ENCODE data around the gene CTAG1B.

The CTAG1B gene

GRCh38 chrX:154658957-154659356 lies 39.9 kb upstream of the CTAG1B start:
- H2BK12ac ChIP-seq (ENCODE audit: low read length): no peak overlapping the region
- WGBS, 2 donors (ENCODE audit: extremely low coverage in 2 of 2, insufficient read length in 2 of 2, insufficient replicate concordance in 1 of 2): no CpG with 5 or more reads among the region's 11 CpGs
- H3K36me3 ChIP-seq (replicated peaks in 1 of 2; ENCODE audit: control insufficient read depth in 2 of 2, insufficient read depth in 2 of 2, low read length in 2 of 2): no peaks in the 10 kb centered on the region
- no peak overlapping the region for H3K14ac ChIP-seq (ENCODE audit: low read length)
- no peak overlapping the region for H3K23ac ChIP-seq (ENCODE audit: low read depth, low read length, poor library complexity)
- H2AFZ ChIP-seq (ENCODE audit: low read length): no peak overlapping the region
- no peak overlapping the region for H3K18ac ChIP-seq (ENCODE audit: low read length)
- H3K27me3 ChIP-seq (ENCODE audit: control insufficient read depth in 3 of 3, insufficient read depth in 3 of 3, low read depth in 1 of 3, low read length in 3 of 3): peaks cover 0 to 15% (median 0%) of the 10 kb centered on the region in 3 experiments
- no peak overlapping the region for H2BK120ac ChIP-seq (ENCODE audit: low read depth, low read length)
- DNase-seq (ENCODE audit: low spot score): no peak
- no peak overlapping the region for H2AK5ac ChIP-seq (ENCODE audit: low read depth, low read length)
- H4K91ac ChIP-seq (ENCODE audit: low read depth, low read length, poor library complexity): no peak overlapping the region
- no peak overlapping the region for H3K9ac ChIP-seq (ENCODE audit: low read depth, low read length, poor library complexity)
- no peak overlapping the region for H3K4me2 ChIP-seq (ENCODE audit: insufficient read depth, low read length, poor library complexity, severe bottlenecking)
- no peaks in the 10 kb centered on the region for H3K4me1 ChIP-seq (ENCODE audit: control insufficient read depth in 2 of 2, insufficient read depth in 1 of 2, low read depth in 1 of 2, low read length in 2 of 2)
- H3K79me1 ChIP-seq (ENCODE audit: low read depth, low read length): no peaks in the 10 kb centered on the region
- H2BK15ac ChIP-seq (ENCODE audit: low read length): no peak overlapping the region
- H3K27ac ChIP-seq (replicated peaks; ENCODE audit: low read length): no peak overlapping the region
- H4K8ac ChIP-seq (ENCODE audit: low read depth, low read length): no peak overlapping the region
- H3K4ac ChIP-seq (ENCODE audit: low read length): no peak overlapping the region
- no peak overlapping the region for H3K4me3 ChIP-seq (ENCODE audit: low read length in 2 of 2)
- no peak overlapping the region for H2BK5ac ChIP-seq (ENCODE audit: low read length)
- peaks cover 0 to 4% of the 10 kb centered on the region in 2 donors for H3K9me3 ChIP-seq (replicated peaks in 1 of 2; ENCODE audit: control insufficient read depth in 2 of 2, insufficient read depth in 1 of 2, low read depth in 1 of 2, low read length in 2 of 2)

- Histone ChIP-seq H3K4me2 (ENCODE audit: insufficient read depth, low read length, poor library complexity, severe bottlenecking) (no peak overlapping the region), H2AK5ac (ENCODE audit: low read depth, low read length) (no peak overlapping the region), H2BK5ac (ENCODE audit: low read length) (no peak overlapping the region), H3K36me3 (replicated peaks in 1 of 2; ENCODE audit: control insufficient read depth in 2 of 2, insufficient read depth in 2 of 2, low read length in 2 of 2) (no peaks in the 10 kb centered on the region), H4K8ac (ENCODE audit: low read depth, low read length) (no peak overlapping the region), H2AFZ (ENCODE audit: low read length) (no peak overlapping the region), H2BK15ac (ENCODE audit: low read length) (no peak overlapping the region), H3K18ac (ENCODE audit: low read length) (no peak overlapping the region), H4K91ac (ENCODE audit: low read depth, low read length, poor library complexity) (no peak overlapping the region), H3K27me3 (ENCODE audit: control insufficient read depth in 3 of 3, insufficient read depth in 3 of 3, low read depth in 1 of 3, low read length in 3 of 3) (peaks cover 0 to 15% (median 0%) of the 10 kb centered on the region in 3 experiments), H3K79me1 (ENCODE audit: low read depth, low read length) (no peaks in the 10 kb centered on the region), H3K4ac (ENCODE audit: low read length) (no peak overlapping the region), H3K4me3 (ENCODE audit: low read length in 2 of 2) (no peak overlapping the region), H3K9ac (ENCODE audit: low read depth, low read length, poor library complexity) (no peak overlapping the region), H3K27ac (replicated peaks; ENCODE audit: low read length) (no peak overlapping the region), H2BK120ac (ENCODE audit: low read depth, low read length) (no peak overlapping the region), H3K9me3 (replicated peaks in 1 of 2; ENCODE audit: control insufficient read depth in 2 of 2, insufficient read depth in 1 of 2, low read depth in 1 of 2, low read length in 2 of 2) (peaks cover 0 to 4% of the 10 kb centered on the region in 2 donors), H3K23ac (ENCODE audit: low read depth, low read length, poor library complexity) (no peak overlapping the region), H3K14ac (ENCODE audit: low read length) (no peak overlapping the region), H2BK12ac (ENCODE audit: low read length) (no peak overlapping the region), H3K4me1 (ENCODE audit: control insufficient read depth in 2 of 2, insufficient read depth in 1 of 2, low read depth in 1 of 2, low read length in 2 of 2) (no peaks in the 10 kb centered on the region)
- no peak for DNase-seq (ENCODE audit: low spot score)
- whole genome bisulfite sequencing, 2 donors (ENCODE audit: extremely low coverage in 2 of 2, insufficient read length in 2 of 2, insufficient replicate concordance in 1 of 2): no CpG with 5 or more reads among the region's 12 CpGs
These were observed 39.1 kb upstream of the CTAG1B start for GRCh38 chrX:154658187-154658586.

GRCh38 chrX:154657226-154657805 lies 38.2 kb upstream of the CTAG1B start:
- H3K4me2 ChIP-seq (ENCODE audit: insufficient read depth, low read length, poor library complexity, severe bottlenecking): no peak overlapping the region
- no peak overlapping the region for H3K14ac ChIP-seq (ENCODE audit: low read length)
- H3K27me3 ChIP-seq (ENCODE audit: control insufficient read depth in 3 of 3, insufficient read depth in 3 of 3, low read depth in 1 of 3, low read length in 3 of 3): peaks cover 0 to 15% (median 0%) of the 10 kb centered on the region in 3 experiments
- DNase-seq (ENCODE audit: low spot score): no peak
- H4K91ac ChIP-seq (ENCODE audit: low read depth, low read length, poor library complexity): no peak overlapping the region
- H3K18ac ChIP-seq (ENCODE audit: low read length): no peak overlapping the region
- no peaks in the 10 kb centered on the region for H3K79me1 ChIP-seq (ENCODE audit: low read depth, low read length)
- no peak overlapping the region for H2BK5ac ChIP-seq (ENCODE audit: low read length)
- H3K36me3 ChIP-seq (replicated peaks in 1 of 2; ENCODE audit: control insufficient read depth in 2 of 2, insufficient read depth in 2 of 2, low read length in 2 of 2): no peaks in the 10 kb centered on the region
- no peak overlapping the region for H2AK5ac ChIP-seq (ENCODE audit: low read depth, low read length)
- no peaks in the 10 kb centered on the region for H3K9me3 ChIP-seq (replicated peaks in 1 of 2; ENCODE audit: control insufficient read depth in 2 of 2, insufficient read depth in 1 of 2, low read depth in 1 of 2, low read length in 2 of 2)
- no peak overlapping the region for H2BK15ac ChIP-seq (ENCODE audit: low read length)
- no peak overlapping the region for H2AFZ ChIP-seq (ENCODE audit: low read length)
- no peak overlapping the region for H2BK12ac ChIP-seq (ENCODE audit: low read length)
- H3K4me1 ChIP-seq (ENCODE audit: control insufficient read depth in 2 of 2, insufficient read depth in 1 of 2, low read depth in 1 of 2, low read length in 2 of 2): no peaks in the 10 kb centered on the region
- no peak overlapping the region for H2BK120ac ChIP-seq (ENCODE audit: low read depth, low read length)
- no peak overlapping the region for H3K9ac ChIP-seq (ENCODE audit: low read depth, low read length, poor library complexity)
- H3K4ac ChIP-seq (ENCODE audit: low read length): no peak overlapping the region
- H4K8ac ChIP-seq (ENCODE audit: low read depth, low read length): no peak overlapping the region
- H3K23ac ChIP-seq (ENCODE audit: low read depth, low read length, poor library complexity): no peak overlapping the region
- no peak overlapping the region for H3K4me3 ChIP-seq (ENCODE audit: low read length in 2 of 2)
- H3K27ac ChIP-seq (replicated peaks; ENCODE audit: low read length): no peak overlapping the region
- WGBS, 2 donors (ENCODE audit: extremely low coverage in 2 of 2, insufficient read length in 2 of 2, insufficient replicate concordance in 1 of 2): no CpG with 5 or more reads among the region's 15 CpGs

GRCh38 chrX:154655786-154656185 lies 36.7 kb upstream of the CTAG1B start:
- no peak overlapping the region for H3K4me2 ChIP-seq (ENCODE audit: insufficient read depth, low read length, poor library complexity, severe bottlenecking)
- no peak overlapping the region for H2BK120ac ChIP-seq (ENCODE audit: low read depth, low read length)
- H3K9me3 ChIP-seq (replicated peaks in 1 of 2; ENCODE audit: control insufficient read depth in 2 of 2, insufficient read depth in 1 of 2, low read depth in 1 of 2, low read length in 2 of 2): no peaks in the 10 kb centered on the region
- H3K14ac ChIP-seq (ENCODE audit: low read length): no peak overlapping the region
- no peak overlapping the region for H2BK5ac ChIP-seq (ENCODE audit: low read length)
- H3K4ac ChIP-seq (ENCODE audit: low read length): no peak overlapping the region
- no peak overlapping the region for H4K8ac ChIP-seq (ENCODE audit: low read depth, low read length)
- H3K4me1 ChIP-seq (ENCODE audit: control insufficient read depth in 2 of 2, insufficient read depth in 1 of 2, low read depth in 1 of 2, low read length in 2 of 2): no peaks in the 10 kb centered on the region
- no peak overlapping the region for H4K91ac ChIP-seq (ENCODE audit: low read depth, low read length, poor library complexity)
- no peak overlapping the region for H2AFZ ChIP-seq (ENCODE audit: low read length)
- H3K36me3 ChIP-seq (replicated peaks in 1 of 2; ENCODE audit: control insufficient read depth in 2 of 2, insufficient read depth in 2 of 2, low read length in 2 of 2): no peaks in the 10 kb centered on the region
- no peak overlapping the region for H2BK15ac ChIP-seq (ENCODE audit: low read length)
- no CpG with 5 or more reads among the region's 11 CpGs for WGBS, 2 donors (ENCODE audit: extremely low coverage in 2 of 2, insufficient read length in 2 of 2, insufficient replicate concordance in 1 of 2)
- H3K27ac ChIP-seq (replicated peaks; ENCODE audit: low read length): no peak overlapping the region
- H2AK5ac ChIP-seq (ENCODE audit: low read depth, low read length): no peak overlapping the region
- H3K18ac ChIP-seq (ENCODE audit: low read length): no peak overlapping the region
- no peaks in the 10 kb centered on the region for H3K79me1 ChIP-seq (ENCODE audit: low read depth, low read length)
- peaks cover 0 to 15% (median 0%) of the 10 kb centered on the region in 3 experiments for H3K27me3 ChIP-seq (ENCODE audit: control insufficient read depth in 3 of 3, insufficient read depth in 3 of 3, low read depth in 1 of 3, low read length in 3 of 3)
- no peak overlapping the region for H3K9ac ChIP-seq (ENCODE audit: low read depth, low read length, poor library complexity)
- no peak for DNase-seq (ENCODE audit: low spot score)
- H2BK12ac ChIP-seq (ENCODE audit: low read length): no peak overlapping the region
- no peak overlapping the region for H3K23ac ChIP-seq (ENCODE audit: low read depth, low read length, poor library complexity)
- no peak overlapping the region for H3K4me3 ChIP-seq (ENCODE audit: low read length in 2 of 2)
